ENCODE results near the gene CDH5. TPM values are rescaled to one million over a fixed set of nuclear protein-coding genes. Genes with fewer than 3 reads are reported as not detected.

CDH5 gene
- total and polyA plus RNA-seq, 7 donors = 0.60 to 26.0 (median 12.6) TPM

DNA sequence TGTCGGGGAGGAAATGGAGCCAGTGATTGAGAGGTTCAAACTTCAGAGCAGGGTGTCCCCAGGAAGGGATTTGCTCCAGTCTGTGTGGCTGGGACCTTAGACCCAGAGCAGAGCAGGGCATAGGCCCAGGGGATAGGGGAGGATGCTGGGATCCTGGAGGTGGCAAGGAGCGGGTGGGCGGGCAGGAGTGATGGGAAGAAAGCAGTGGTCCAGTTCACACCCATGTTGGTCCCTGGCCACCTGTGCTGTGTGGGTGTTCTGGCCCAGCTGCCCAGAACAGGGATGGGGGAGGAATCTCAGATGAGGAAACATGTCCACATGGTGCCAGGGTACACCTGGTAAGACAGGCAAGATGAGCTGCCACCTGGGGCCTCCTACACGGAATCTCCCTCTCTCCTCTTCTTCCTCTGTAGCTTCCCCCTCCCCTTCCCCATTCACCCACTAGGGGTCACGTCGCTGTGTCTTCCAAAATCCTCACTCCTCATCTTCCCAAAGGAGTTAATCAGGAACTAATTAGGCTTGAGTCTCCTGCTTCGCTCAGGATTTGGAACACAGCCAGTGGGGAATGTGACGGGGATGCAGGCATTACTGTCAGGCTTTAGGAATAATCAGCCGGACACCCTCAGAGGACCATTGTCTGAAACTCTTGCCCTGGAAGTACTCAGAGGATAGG is 62.9 kb downstream of the CDH5 start:
- H3K4me3 ChIP-seq = no peak overlapping the region
- H3K27ac ChIP-seq = no peak overlapping the region
- TF ChIP-seq EP300 (IDR thresholded peaks at IDR 0.05) = no peak
- no peak for TF ChIP-seq POLR2AphosphoS5 (IDR thresholded peaks at IDR 0.05)
- TF ChIP-seq, protein P1, sequence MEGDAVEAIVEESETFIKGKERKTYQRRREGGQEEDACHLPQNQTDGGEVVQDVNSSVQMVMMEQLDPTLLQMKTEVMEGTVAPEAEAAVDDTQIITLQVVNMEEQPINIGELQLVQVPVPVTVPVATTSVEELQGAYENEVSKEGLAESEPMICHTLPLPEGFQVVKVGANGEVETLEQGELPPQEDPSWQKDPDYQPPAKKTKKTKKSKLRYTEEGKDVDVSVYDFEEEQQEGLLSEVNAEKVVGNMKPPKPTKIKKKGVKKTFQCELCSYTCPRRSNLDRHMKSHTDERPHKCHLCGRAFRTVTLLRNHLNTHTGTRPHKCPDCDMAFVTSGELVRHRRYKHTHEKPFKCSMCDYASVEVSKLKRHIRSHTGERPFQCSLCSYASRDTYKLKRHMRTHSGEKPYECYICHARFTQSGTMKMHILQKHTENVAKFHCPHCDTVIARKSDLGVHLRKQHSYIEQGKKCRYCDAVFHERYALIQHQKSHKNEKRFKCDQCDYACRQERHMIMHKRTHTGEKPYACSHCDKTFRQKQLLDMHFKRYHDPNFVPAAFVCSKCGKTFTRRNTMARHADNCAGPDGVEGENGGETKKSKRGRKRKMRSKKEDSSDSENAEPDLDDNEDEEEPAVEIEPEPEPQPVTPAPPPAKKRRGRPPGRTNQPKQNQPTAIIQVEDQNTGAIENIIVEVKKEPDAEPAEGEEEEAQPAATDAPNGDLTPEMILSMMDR (IDR thresholded peaks at IDR 0.05) = no peak
- no peak for TF ChIP-seq POLR2A (IDR thresholded peaks at IDR 0.05)
- peaks cover 0 to 21% (median 17%) of the 10 kb centered on the region in 4 donors for H3K4me1 ChIP-seq
- H3K36me3 ChIP-seq = no peaks in the 10 kb centered on the region
- no peak for DNase-seq
- H3K9me3 ChIP-seq = no peaks in the 10 kb centered on the region
- peaks cover 26 to 66% (median 47%) of the 10 kb centered on the region in 3 donors for H3K27me3 ChIP-seq
- WGBS, 2 donors = 31 to 53% methylated on average over 9 of the region's 9 CpGs
- intact Hi-C loops (cut with DNase I) = no loop called here

DNA sequence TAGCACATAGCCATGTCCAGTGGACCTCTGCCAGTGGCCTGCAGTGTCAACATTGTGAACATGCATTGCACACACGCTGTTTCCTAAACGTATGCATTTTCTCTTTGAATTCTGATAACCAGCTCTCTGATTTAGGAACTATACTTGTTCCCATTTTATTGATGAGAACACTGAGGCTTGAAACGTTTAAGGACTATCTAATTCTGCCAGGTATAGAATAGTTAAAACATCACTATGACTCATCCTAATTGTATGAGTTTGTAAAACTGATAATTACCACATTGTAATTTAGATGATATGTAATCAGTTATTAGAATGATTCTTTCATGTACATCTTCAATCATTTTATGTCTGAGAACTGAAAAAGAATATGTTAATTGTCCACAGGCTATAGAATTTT is 63.7 kb downstream of the CDH5 start:
- H3K27me3 ChIP-seq = peaks cover 26 to 62% (median 47%) of the 10 kb centered on the region in 3 donors

DNA sequence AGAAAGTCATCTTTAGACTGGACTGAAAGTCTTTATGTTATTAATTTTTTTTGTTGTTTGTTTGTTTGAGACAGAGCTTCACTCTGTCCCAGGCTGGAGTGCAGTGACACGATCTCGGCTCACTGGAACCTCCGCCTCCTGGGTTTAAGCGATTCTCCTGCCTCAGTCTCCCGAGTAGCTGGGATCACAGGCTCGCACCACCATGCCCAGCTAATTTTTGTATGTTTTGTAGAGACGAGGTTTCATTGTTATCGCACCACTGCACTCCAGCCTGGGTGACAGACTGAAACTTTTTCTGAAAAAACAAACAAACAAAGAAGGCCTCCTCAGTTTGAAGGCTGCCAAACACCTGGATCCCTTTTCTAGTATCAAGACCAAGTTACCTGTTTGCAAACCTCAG is 65.3 kb downstream of the CDH5 start:
- H3K27me3 ChIP-seq = peaks cover 11 to 47% (median 33%) of the 10 kb centered on the region in 3 donors
- H3K4me1 ChIP-seq = peaks cover 0 to 12% (median 11%) of the 10 kb centered on the region in 4 donors
- no peak for DNase-seq
- H3K27ac ChIP-seq = no peak overlapping the region
- intact Hi-C loops (cut with DNase I) = no loop called here
- 79 to 87% methylated on average over 8 of the region's 8 CpGs for WGBS, 2 donors
- TF ChIP-seq, protein P1 (IDR thresholded peaks at IDR 0.05) = no peak
- TF ChIP-seq POLR2AphosphoS5 (IDR thresholded peaks at IDR 0.05) (no peak), EP300 (IDR thresholded peaks at IDR 0.05) (no peak), POLR2A (IDR thresholded peaks at IDR 0.05) (no peak)
- H3K9me3 ChIP-seq = no peaks in the 10 kb centered on the region
- H3K4me3 ChIP-seq = no peak overlapping the region
- H3K36me3 ChIP-seq = no peaks in the 10 kb centered on the region

More for the DNA sequence above, 63.7 kb downstream of the CDH5 start:
- WGBS, 2 donors = 45 to 68% methylated on average over 3 of the region's 3 CpGs
- Histone ChIP-seq H3K27ac (no peak overlapping the region), H3K4me3 (no peak overlapping the region), H3K9me3 (no peaks in the 10 kb centered on the region), H3K36me3 (no peaks in the 10 kb centered on the region), H3K4me1 (peaks cover 0 to 21% (median 17%) of the 10 kb centered on the region in 4 donors)
- TF ChIP-seq, protein P1 (IDR thresholded peaks at IDR 0.05) = no peak
- TF ChIP-seq EP300 (IDR thresholded peaks at IDR 0.05) (no peak), POLR2AphosphoS5 (IDR thresholded peaks at IDR 0.05) (no peak), POLR2A (IDR thresholded peaks at IDR 0.05) (no peak)
- intact Hi-C loops (cut with DNase I) = no loop called here
- DNase-seq = no peak

DNA sequence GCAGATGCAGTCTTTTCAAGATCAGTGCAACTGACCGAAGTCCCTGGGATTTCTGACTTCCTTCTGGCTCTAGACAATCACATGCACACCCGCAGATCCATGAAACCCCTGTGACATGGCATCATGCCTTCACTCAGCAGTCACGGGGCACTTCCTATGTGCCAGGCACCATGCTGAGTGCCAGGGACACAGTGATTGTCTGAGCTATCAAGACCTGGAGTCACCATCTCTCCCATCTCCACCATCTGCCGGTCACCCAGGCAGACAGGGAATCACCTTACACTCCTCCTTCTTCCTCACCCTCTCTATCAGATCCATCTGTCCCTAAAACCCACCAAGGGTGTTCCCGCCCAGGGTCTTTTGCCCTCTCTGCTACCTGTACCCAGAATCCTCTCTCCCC is 65.9 kb downstream of the CDH5 start:
- peaks cover 0 to 8% (median 7%) of the 10 kb centered on the region in 4 donors for H3K4me1 ChIP-seq
- no peaks in the 10 kb centered on the region for H3K9me3 ChIP-seq
- no peaks in the 10 kb centered on the region for H3K36me3 ChIP-seq
- no peak for DNase-seq
- H3K27ac ChIP-seq = no peak overlapping the region
- TF ChIP-seq EP300 (IDR thresholded peaks at IDR 0.05) (no peak), POLR2AphosphoS5 (IDR thresholded peaks at IDR 0.05) (no peak), POLR2A (IDR thresholded peaks at IDR 0.05) (no peak)
- TF ChIP-seq, protein P1 (IDR thresholded peaks at IDR 0.05) = no peak
- WGBS, 2 donors = 77 to 85% methylated on average over 5 of the region's 5 CpGs
- intact Hi-C loops (cut with DNase I) = no loop called here
- peaks cover 8 to 43% (median 29%) of the 10 kb centered on the region in 3 donors for H3K27me3 ChIP-seq
- no peak overlapping the region for H3K4me3 ChIP-seq
